ENCODE results near the gene CLIC4. TPM values are rescaled to one million over a fixed set of nuclear protein-coding genes. Genes with fewer than 3 reads are reported as not detected.
"Not testable (repeated sequence)": the region's sequence is repeated elsewhere in the genome, so short reads cannot be mapped to it uniquely, and the experiment has no call there.

The CLIC4 gene
- 226 and 245 TPM in 2 replicates for total RNA-seq (2014; rRNA removed; shearing (Covaris generic))

GRCh38 chr1:24744911-24745710 lies at the start of gene CLIC4:
Gene CLIC4, plus strand, starts transcription at chr1:24745447. Its CDS starts 107 bp downstream, at chr1:24745554.
- DNase-seq (ENCODE audit: low read depth) = peak; percentile 100

- DNase-seq (ENCODE audit: low read depth) = no peak
Observed at GRCh38 chr1:24696041-24696755, 49.0 kb upstream of the CLIC4 start.

- no peak for DNase-seq (ENCODE audit: low read depth)
Observed at GRCh38 chr1:24696756-24697330, 48.4 kb upstream of the CLIC4 start.

DNA sequence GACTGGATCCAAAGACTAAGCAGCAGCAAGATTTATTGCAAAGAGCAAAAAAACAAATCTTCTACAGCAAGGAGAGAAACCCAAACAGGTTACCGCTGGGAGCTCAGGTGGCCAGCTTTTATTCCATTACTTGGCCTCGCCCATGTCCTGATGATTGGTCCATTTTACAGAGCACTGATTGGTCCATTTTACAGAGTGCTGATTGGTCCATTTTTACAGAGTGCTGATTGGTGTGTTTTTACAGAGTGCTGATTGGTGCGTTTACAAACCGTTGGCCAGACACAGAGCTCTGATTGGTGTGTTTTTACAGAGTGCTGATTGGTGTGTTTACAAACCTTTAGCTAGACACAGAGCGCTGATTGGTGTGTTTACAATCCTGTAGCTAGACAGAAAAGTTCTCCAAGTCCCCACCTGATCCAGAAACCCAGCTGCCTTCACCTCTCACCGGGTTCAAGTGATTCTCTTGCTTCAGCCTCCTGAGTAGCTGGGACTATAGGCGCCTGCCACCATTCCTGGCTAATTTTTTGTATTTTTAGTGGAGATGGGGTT lies 47.7 kb upstream of the CLIC4 start:
- not testable (repeated sequence) for DNase-seq (ENCODE audit: low read depth)

- DNase-seq (ENCODE audit: low read depth) = not testable (repeated sequence)
Observed at GRCh38 chr1:24698326-24698725, 46.9 kb upstream of the CLIC4 start.

DNA sequence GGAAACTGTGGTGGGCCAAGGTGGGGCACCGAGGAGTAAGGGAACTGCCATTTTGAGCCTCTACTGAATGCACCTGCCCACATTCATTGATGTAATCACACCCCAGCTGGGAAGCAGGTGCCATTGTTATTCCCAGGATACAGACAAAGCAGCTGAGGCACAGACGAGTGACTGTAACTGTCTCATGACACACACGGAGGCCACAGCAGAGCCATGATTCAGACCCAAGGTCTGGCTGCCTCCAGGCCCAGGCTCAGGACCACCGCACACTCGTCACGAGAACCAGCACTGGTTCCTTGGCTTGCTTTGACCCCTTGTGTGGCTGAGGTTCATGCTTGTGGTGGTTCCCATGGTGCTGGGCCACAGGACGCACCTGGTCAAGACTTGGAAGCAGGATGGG lies 45.6 kb upstream of the CLIC4 start:
- DNase-seq (ENCODE audit: low read depth) = peak; percentile 52

- DNase-seq (ENCODE audit: low read depth) = peak; percentile 93
Observed at GRCh38 chr1:24702511-24703293, 42.5 kb upstream of the CLIC4 start.

- peak; percentile 92 for DNase-seq (ENCODE audit: low read depth)
Observed at GRCh38 chr1:24704411-24705259, 40.6 kb upstream of the CLIC4 start.

- peak; percentile 98 for DNase-seq (ENCODE audit: low read depth)
Observed at GRCh38 chr1:24705260-24706073, 39.8 kb upstream of the CLIC4 start.

GRCh38 chr1:24706074-24706389 lies 39.2 kb upstream of the CLIC4 start:
- DNase-seq (ENCODE audit: low read depth) = not testable (repeated sequence)

- DNase-seq (ENCODE audit: low read depth) = peak; percentile 89
Observed at GRCh38 chr1:24707687-24708086, 37.6 kb upstream of the CLIC4 start.

DNA sequence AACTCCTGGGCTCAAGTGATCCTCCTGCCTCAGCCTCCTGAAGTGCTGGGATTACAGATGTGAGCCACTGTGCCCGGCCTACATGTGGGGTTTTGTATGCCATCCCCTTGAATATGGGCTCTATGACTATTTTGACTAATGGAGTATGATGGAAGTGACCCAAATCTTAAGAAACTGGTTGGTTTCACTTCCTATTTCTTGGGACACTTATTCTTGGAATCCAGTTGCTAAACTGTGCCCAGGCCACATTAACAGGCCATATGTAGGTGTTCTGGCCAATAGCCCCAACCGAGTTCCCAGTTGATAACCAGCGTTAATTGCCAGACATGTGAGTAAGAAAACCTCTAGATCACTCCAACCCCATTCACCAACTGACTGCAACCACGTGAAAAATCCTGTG lies 36.3 kb upstream of the CLIC4 start:
- no peak for DNase-seq (ENCODE audit: low read depth)

DNA sequence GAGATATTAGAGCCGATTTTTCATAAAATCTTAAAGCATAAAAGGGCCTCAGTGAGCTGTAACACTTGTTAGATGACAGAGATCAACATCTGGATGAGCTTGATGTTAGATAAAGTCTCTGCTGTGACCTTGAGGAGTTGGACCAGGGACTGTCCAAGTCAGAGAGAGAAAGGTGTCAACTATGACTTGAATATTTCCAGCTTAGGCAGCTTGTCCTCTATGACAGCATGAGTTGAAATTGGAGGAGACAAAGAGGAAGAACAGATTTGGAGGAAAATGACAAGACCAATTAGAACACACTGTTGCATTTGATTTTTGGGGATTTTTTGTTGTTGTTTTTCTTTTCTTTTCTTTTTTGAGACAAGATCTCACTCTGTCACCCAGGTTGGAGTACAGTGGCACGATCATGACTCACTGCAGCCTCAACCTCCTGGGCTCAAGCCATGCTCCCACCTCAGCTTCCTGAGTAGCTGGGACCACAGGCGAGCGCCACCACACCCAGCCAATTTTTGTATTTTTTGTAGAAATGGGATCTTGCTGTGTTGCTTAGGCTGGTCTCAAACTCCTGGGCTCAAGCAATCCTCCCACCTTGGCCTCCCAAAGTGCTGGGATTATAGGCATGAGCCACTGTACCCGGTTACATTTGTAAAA lies 35.3 kb upstream of the CLIC4 start:
- DNase-seq (ENCODE audit: low read depth) = peak; percentile 39

DNA sequence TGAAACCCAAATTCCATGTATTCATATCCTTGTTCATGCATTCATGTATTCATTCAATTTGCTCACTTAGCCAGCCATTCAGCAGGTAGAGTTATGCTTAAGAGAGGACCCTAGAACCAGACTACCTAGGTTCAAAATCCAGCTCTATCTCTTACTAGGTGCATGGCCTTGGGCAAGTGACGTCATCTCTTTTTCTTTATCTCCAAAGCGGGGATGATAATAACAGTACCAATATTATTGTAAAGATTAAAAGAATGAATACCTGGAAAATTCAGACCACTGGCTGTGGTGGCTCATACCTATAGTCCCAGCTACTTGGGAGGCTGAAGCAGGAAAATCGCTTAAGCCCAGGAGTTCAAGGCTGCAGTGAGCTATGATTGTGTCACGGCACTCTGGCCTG lies 33.9 kb upstream of the CLIC4 start:
- DNase-seq (ENCODE audit: low read depth) = no peak

DNA sequence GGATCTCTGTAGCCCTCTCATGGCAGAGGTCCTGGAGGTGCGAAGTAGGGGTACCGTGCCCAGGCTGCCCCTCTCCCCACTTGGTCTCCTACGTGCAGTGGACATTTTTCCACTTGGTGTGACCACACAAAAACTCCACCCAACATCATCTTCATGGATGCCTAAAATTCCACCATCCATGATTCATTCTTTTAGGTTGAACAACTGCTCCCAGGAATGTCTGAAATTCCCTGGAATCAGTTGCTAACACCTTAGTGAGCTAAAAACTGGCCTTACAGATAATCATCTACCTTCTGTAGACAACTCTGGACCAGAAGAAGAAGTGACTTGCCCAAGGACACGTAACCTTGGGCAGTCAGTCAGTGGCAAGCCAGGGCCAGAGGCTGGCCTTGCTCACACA lies 32.1 kb upstream of the CLIC4 start:
- no peak for DNase-seq (ENCODE audit: low read depth)

DNA sequence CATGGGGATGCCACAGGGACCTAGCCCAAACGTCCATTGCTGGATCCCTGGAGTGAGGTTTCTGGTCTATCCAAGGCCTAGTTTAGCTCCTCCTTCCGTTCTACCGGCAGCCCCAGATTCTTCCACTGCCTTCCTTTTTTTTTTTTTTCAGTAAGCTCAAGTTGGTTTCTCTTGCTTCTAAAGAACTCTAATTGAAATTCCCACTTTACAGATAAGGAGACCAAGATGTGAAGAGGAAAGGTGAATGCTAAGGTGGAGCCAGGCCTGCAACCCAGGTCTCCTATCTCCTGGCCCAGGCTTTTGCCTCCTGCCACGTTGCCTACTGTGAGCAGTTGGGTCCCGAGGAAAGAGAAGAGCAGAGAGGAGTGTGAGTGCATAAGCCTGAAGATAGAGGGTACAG lies 31.5 kb upstream of the CLIC4 start:
- DNase-seq (ENCODE audit: low read depth) = no peak

GRCh38 chr1:24714859-24715520 lies 30.3 kb upstream of the CLIC4 start:
- peak; percentile 91 for DNase-seq (ENCODE audit: low read depth)

DNA sequence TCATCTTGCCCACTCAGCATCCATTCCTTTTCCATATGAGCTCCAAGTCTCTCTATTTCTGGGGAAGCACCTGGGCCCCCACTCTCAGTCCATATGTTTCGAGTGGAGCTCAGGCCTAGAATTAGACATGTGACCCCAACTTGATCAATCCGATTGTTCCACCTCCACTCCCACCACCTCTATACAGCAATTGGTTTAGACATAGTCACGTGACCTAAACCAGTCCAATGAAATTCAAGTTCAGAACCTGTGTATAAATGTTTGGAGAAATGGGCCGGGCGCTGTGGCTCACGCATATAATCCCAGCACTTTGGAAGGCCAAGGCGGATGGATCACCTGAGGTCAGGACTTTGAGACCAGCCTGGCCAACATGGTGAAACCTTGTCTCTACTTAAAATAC lies 29.6 kb upstream of the CLIC4 start:
- no peak for DNase-seq (ENCODE audit: low read depth)

Measured in Daoy (cell line).